Mesothelial cell of epicardium (in vitro differentiated cells): ENCODE data around the gene SULT1A2. TPM values are rescaled to one million over a fixed set of nuclear protein-coding genes. Genes with fewer than 3 reads are reported as not detected.
"Not testable (repeated sequence)": the region's sequence is repeated elsewhere in the genome, so short reads cannot be mapped to it uniquely, and the experiment has no call there.

ENCODE experiments used
- DNase-seq, 2 experiments: peaks; one replicate each; pipeline ENCODE4 v3.0.0; 2021; ENCODE audit warnings: low spot score in 2 of 2; ENCODE audit not compliant: unreplicated experiment in 2 of 2
- H3K27ac Mint-ChIP-seq: 2 replicates; pipeline ENCODE4 v1.8.0; 2021; ENCODE audit warnings: mixed read lengths
- H3K27me3 Mint-ChIP-seq: 2 replicates; pipeline ENCODE4 v1.8.0; 2021; ENCODE audit warnings: low read depth, mixed read lengths
- H3K36me3 Mint-ChIP-seq: 2 replicates; pipeline ENCODE4 v1.8.0; 2021; ENCODE audit warnings: mixed read lengths
- H3K4me1 Mint-ChIP-seq: 2 replicates; pipeline ENCODE4 v1.8.0; 2021; ENCODE audit warnings: mixed read lengths
- H3K4me3 Mint-ChIP-seq: 2 replicates; pipeline ENCODE4 v1.8.0; 2021; ENCODE audit warnings: mild to moderate bottlenecking, moderate library complexity, mixed read lengths
- H3K9me3 Mint-ChIP-seq: 2 replicates; pipeline ENCODE4 v1.8.0; 2021; ENCODE audit warnings: mixed read lengths
- total RNA-seq: library from RNA; stranded (reverse); gene quantifications from 3 replicates; pipeline ENCODE4 v1.2.1, GENCODE V29; 2021
- TF ChIP-seq, protein P1 (sequence below): fragments of 200-600 bp; sonication (generic); IDR thresholded peaks from one replicate; pipeline ENCODE4 v1.5.0; 2021; ENCODE audit warnings: antibody characterized with exemption; ENCODE audit not compliant: unreplicated experiment

SULT1A2 gene
- total RNA-seq, 1 donor from 2014 or later, result 0.98 TPM

DNA sequence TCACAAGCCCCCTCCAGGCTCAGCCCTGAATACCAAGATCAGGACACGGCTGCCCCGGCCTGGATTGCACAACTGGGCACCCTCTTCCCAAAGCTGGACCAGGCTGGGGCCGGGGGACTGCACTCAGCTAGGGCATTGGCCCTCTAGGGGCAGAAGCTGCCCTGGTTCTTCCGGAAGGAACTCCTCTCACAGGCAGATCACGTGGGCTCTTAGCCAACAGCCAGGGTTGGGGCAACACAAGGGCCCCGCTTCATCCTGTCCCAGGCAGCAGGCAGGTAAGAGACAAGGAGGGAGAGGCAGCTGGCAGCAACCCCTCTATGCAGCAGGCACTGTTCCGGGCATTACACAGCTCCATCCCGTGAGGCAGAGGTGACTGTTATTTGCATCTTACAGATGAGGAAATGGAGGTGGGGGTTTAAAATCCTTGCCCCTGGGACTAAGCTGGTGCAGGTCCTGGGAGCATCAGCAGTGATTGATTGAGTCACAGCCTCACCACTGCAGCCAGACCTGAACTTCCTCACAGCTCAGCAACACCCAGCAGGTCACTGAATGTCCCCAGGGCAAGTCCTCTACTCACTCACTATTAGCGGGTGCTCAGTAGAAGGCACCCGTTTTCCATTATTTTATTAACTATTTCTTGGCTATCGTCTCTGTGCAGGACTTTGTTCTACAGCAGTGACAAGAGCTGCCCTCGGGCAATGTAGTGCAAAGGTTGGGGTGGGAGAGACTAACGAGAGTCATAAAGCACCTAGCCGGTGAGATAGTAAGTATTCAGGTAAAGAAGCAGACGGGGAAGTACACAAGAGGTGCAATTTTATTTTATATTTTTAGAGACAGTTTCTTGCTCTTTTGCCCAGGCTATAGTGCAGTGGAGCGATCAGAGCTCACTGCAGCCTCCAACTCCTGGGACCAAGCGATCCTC lies 15.8 kb upstream of the SULT1A2 start:
- not testable (repeated sequence) for DNase-seq, H3K9me3 Mint-ChIP-seq, H3K4me3 Mint-ChIP-seq, H3K27ac Mint-ChIP-seq, H3K36me3 Mint-ChIP-seq
- H3K4me1 Mint-ChIP-seq, result peaks cover 14% of the 10 kb centered on the region
- H3K27me3 Mint-ChIP-seq, result peaks cover 10% of the 10 kb centered on the region

DNA sequence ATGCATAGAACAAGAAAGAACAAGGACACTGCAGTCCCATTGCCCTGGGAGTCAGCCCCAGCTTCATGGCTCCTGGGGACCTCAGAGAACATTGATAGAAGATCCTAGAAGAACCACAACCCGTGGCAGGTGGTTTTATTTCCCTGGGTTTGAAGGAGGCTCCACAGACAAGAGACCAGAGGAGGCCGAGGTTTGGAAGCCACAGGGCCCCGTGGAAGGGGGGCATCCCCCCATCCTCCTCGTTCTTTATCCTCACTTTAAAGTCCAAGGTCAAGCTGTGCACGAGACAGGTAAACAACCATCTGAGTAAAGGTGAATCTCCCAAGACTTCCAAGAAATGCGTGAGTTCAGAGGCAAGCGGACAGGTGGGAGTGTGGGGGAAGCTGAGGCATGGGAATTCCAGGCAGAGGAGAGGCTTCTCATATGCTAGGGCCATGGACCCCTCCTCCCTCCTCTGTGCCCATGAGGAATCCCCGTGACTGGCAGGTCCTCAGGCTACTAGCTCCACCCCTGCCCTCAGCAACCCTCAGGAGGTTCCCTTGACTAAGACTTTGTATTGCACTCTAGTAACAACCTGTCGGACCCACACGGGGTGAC lies 13.8 kb upstream of the SULT1A2 start:
- Mint-ChIP-seq H3K4me3 (no peak overlapping the region), H3K36me3 (no peaks in the 10 kb centered on the region), H3K27me3 (no peaks in the 10 kb centered on the region), H3K27ac (peak overlapping the region; percentile 19), H3K4me1 (peaks cover 14% of the 10 kb centered on the region), H3K9me3 (no peaks in the 10 kb centered on the region)
- DNase-seq, result no peak
- TF ChIP-seq, protein P1, sequence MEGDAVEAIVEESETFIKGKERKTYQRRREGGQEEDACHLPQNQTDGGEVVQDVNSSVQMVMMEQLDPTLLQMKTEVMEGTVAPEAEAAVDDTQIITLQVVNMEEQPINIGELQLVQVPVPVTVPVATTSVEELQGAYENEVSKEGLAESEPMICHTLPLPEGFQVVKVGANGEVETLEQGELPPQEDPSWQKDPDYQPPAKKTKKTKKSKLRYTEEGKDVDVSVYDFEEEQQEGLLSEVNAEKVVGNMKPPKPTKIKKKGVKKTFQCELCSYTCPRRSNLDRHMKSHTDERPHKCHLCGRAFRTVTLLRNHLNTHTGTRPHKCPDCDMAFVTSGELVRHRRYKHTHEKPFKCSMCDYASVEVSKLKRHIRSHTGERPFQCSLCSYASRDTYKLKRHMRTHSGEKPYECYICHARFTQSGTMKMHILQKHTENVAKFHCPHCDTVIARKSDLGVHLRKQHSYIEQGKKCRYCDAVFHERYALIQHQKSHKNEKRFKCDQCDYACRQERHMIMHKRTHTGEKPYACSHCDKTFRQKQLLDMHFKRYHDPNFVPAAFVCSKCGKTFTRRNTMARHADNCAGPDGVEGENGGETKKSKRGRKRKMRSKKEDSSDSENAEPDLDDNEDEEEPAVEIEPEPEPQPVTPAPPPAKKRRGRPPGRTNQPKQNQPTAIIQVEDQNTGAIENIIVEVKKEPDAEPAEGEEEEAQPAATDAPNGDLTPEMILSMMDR, result no peak

DNA sequence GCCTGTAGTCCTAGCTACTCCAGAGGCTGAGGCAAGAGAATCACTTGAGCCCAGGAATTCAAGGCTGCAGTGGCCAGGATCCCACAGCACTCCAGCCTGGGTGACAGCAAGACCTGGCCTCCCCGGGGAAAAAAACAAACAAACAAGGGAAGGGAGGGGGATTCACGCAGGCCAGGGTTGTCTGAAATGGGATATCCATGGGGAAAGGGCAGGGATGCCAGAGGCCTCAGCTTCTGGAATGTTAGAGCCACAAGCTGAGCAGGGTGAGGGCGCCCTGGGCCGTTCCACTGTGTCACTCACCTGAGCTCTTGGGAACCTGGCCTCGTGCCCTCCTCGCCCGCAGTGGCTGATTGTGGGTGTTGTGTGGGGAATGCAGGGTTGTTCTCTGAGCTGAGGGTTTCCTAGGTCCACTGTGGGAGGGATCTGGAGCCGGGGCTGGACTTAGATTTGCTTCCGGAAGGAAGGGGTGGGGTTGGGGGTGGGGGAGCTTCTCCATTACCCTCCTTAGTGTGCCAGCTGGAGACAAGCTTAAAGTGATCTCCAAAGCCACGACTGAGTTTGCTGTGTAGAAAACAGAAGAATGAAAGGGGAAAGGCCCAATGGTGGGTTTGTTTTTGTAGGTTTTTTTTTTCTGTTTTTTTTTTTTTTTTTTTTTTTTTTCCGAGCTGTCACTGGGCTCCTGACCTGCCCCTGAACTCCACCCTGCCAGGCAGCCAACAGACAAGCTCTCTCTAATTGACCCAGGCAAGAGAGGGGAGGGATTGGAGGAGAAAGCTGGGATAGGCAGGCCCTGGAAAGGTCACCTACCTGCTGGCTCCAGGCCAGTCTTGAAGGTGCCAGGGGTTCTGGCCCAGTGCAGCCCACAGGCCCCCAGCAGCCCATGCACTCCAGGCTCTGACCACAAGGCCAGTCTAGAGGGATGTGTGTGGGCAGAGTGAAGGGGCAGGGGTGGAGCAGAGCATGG lies 13.1 kb upstream of the SULT1A2 start, which contains the start of gene SULT1A1:
Gene SULT1A1 (minus strand): TSS at position 414 of the 964 bp plus-strand sequence. CDS start 1,189 bp downstream, outside the sequence.
- peaks cover 14% of the 10 kb centered on the region for H3K4me1 Mint-ChIP-seq

DNA sequence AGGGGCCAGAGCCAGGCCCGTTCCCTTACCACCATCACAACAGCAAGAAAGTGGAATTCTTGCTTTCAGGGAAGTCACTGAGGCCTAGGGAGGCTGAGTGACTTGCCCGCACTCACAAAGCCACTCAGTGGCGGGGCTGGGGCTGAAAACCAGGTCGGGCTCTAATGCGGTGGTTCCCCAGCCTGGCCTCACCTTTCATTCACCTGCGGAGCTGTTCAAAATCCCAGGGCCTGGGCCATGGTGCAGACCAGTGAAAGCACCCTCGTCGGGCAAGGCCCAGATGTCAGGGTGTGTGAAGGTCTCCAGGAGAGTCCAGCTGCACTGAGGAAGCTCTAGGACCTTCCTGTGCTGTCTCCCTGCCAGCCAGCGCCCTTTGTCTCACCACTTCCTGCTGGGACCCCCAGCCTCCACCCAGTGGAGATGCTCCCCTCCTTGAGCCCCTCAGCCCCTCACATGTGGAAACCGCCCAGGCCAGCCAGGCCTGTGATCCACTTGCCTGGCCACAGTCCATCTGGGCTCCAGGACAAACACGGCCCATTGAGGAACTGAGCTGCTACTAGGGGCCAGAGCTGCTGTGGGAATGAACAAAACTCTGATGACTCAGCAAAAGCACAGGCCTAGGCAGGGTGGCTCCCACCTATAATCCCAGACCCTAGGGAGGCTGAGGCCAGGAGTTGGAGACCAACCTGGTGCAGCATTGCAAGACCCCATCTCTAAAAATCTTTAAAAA lies 12.2 kb upstream of the SULT1A2 start:
- H3K4me3 Mint-ChIP-seq, result peak overlapping the region; percentile 58
- H3K4me1 Mint-ChIP-seq, result peaks cover 14% of the 10 kb centered on the region
- not testable (repeated sequence) for H3K27me3 Mint-ChIP-seq, H3K9me3 Mint-ChIP-seq, H3K36me3 Mint-ChIP-seq, DNase-seq
- H3K27ac Mint-ChIP-seq, result peak overlapping the region; percentile 59

More for the DNA sequence above, 13.1 kb upstream of the SULT1A2 start, which contains the start of gene SULT1A1:
- peak within 1 kb of the TSS; percentile 59 for H3K27ac Mint-ChIP-seq
- H3K36me3 Mint-ChIP-seq, result no peaks in the 10 kb centered on the region
- H3K27me3 Mint-ChIP-seq, result no peaks in the 10 kb centered on the region
- no peaks in the 10 kb centered on the region for H3K9me3 Mint-ChIP-seq
- no peak for DNase-seq
- peak within 1 kb of the TSS; percentile 58 for H3K4me3 Mint-ChIP-seq
- TF ChIP-seq, protein P1, result no peak

DNA sequence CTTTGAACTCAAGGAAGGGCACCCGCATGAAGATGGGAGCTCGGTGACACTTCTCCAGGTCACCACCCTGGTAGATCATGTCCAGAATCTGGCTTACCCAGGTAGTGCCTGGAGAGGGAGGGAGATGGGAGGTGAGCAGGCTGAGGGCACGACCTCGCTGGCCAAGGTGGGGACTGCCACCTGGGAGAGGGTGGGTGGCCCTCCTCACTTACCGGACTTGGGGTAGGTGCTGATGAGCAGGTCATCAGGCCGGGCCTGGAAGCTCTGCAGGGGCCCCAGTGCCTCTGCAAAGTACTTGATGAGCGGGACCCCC lies 11.6 kb upstream of the SULT1A2 start:
- not testable (repeated sequence) for DNase-seq

DNA sequence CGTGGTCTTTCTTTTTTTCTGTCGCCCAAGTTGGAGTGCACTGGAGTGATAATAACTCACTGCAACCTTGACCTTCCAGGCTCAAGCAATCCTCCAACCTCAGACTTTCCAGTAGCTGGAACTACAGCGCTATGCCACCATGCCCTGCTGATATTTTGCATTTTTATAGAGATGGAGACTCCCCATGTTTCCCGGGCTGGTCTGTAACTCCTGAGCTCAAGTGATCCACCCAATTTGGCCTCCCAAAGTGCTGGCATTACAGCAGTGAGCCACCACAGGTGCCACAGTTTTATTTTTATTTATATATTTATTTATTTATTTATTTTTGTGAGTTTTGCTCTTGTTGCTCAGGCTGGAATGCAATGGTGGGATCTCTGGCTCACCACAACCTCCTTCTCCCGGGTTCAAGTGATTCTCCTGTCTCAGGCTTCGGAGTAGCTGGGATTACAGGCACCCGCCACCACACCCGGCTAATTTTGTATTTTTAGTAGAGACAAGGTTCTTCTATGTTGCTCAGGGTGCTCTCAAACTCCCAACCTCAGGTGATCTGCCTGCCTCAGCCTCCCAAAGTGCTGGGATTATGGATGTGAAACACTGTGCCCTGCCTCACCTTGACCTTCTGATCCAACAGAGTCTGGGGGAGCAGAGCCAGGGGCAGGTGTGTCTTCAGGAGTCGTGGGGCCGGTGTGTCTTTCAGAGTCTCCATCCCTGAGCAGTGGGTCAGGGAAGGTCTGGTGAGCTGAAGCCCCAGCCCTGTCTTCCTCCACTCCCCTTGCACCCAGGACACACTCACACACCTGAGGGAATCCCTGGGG lies 11.0 kb upstream of the SULT1A2 start:
- not testable (repeated sequence) for H3K27ac Mint-ChIP-seq

More for the DNA sequence above, 11.6 kb upstream of the SULT1A2 start:
- not testable (repeated sequence) for H3K36me3 Mint-ChIP-seq, H3K27me3 Mint-ChIP-seq, H3K4me3 Mint-ChIP-seq, H3K9me3 Mint-ChIP-seq, H3K27ac Mint-ChIP-seq
- H3K4me1 Mint-ChIP-seq, result peaks cover 14% of the 10 kb centered on the region

More for the DNA sequence above, 11.0 kb upstream of the SULT1A2 start:
- not testable (repeated sequence) for DNase-seq, H3K36me3 Mint-ChIP-seq, H3K27me3 Mint-ChIP-seq, H3K9me3 Mint-ChIP-seq, H3K4me3 Mint-ChIP-seq
- peaks cover 14% of the 10 kb centered on the region for H3K4me1 Mint-ChIP-seq
